Activated T-cell treated with anti-CD3 and anti-CD28 coated beads, Interleukin-2, amount 50 U/mL, for 72 hours (primary cell): ENCODE results near the gene TEX54. TPM values are rescaled to one million over a fixed set of nuclear protein-coding genes. Genes with fewer than 3 reads are reported as not detected.
"Not testable (repeated sequence)": the region's sequence is repeated elsewhere in the genome, so short reads cannot be mapped to it uniquely, and the experiment has no call there.

ENCODE experiments used
- ATAC-seq, 2 donors: fragments of 150-1000 bp; cut with Tn5 transposase; replicated peaks in 1 of 2; 2 replicates each; pipeline ENCODE4 v1.10.0; 2021; ENCODE audit warnings: moderate library complexity in 2 of 2, mild to moderate bottlenecking in 1 of 2
- DNase-seq, 2 donors: peaks; one replicate each; pipeline ENCODE4 v3.0.0; 2021 to 2022; ENCODE audit warnings: mixed read lengths in 1 of 2
- H3K27ac Mint-ChIP-seq: one replicate; pipeline ENCODE4 v1.8.0; 2022; ENCODE audit warnings: mild to moderate bottlenecking, moderate library complexity, mixed read lengths
- H3K27me3 Mint-ChIP-seq: one replicate; pipeline ENCODE4 v1.8.0; 2022; ENCODE audit warnings: low read depth, mixed read lengths
- H3K36me3 Mint-ChIP-seq, 2 donors: one replicate each; pipeline ENCODE4 v1.8.0; 2022; ENCODE audit warnings: mixed read lengths in 2 of 2, mild to moderate bottlenecking in 1 of 2; ENCODE audit not compliant: insufficient read depth in 2 of 2
- H3K4me1 Mint-ChIP-seq: one replicate; pipeline ENCODE4 v1.8.0; 2022; ENCODE audit warnings: low read depth, mixed read lengths
- H3K4me3 Mint-ChIP-seq, 2 donors: one replicate each; pipeline ENCODE4 v1.8.0; 2022; ENCODE audit warnings: mild to moderate bottlenecking in 2 of 2, mixed read lengths in 2 of 2, moderate library complexity in 2 of 2
- H3K9me3 Mint-ChIP-seq, 2 donors: one replicate each; pipeline ENCODE4 v1.8.0; 2022; ENCODE audit warnings: mixed read lengths in 2 of 2
- total RNA-seq, 2 donors: library from RNA; stranded (reverse); gene quantifications; one replicate each; pipeline ENCODE4 v1.2.3, GENCODE V29; 2022

TEX54 gene
- total RNA-seq, 2 donors from 2014 or later = 0.77 to 1.5 TPM

DNA sequence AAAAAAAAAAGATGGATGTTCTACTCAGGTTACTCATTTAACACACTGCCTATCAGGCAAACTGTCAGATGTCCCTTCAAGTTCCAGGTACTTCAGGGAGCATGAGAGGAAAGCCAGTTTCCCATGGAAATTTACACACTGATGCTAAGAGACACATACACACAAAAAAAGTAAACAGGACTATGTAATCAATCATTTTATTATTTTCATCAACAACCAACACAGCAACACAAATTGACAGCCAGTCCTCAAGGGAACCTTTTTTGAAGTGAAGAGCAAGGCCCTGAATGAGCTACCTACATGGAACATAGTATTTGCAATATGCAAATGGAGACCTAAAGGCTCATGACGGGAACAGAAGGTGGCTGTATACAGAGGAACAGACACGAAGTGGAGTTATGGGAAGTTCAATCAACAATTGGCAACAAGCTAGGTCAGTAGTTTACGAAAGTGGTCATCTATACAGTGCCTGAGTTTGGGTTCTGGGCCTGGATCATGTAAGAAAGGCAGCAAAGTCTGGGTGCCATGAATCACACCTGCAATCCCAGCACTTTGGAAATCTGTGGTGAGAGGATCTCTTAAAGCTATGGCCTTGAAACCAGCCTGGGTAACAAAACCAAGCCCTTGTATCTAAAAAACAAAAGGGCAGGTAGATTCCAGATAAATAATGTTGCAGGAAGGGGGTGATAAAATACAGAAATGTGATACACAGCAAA lies 19.3 kb upstream of the TEX54 start:
- no peaks in the 10 kb centered on the region for H3K27me3 Mint-ChIP-seq
- H3K4me1 Mint-ChIP-seq = peaks cover 44% of the 10 kb centered on the region
- no peaks in the 10 kb centered on the region for H3K9me3 Mint-ChIP-seq
- ATAC-seq (no peak), DNase-seq (no peak)
- peaks cover 38 to 40% of the 10 kb centered on the region in 2 donors for H3K36me3 Mint-ChIP-seq
- H3K4me3 Mint-ChIP-seq = peak overlapping the region; percentile 96 to 98
- H3K27ac Mint-ChIP-seq = peak overlapping the region; percentile 98

DNA sequence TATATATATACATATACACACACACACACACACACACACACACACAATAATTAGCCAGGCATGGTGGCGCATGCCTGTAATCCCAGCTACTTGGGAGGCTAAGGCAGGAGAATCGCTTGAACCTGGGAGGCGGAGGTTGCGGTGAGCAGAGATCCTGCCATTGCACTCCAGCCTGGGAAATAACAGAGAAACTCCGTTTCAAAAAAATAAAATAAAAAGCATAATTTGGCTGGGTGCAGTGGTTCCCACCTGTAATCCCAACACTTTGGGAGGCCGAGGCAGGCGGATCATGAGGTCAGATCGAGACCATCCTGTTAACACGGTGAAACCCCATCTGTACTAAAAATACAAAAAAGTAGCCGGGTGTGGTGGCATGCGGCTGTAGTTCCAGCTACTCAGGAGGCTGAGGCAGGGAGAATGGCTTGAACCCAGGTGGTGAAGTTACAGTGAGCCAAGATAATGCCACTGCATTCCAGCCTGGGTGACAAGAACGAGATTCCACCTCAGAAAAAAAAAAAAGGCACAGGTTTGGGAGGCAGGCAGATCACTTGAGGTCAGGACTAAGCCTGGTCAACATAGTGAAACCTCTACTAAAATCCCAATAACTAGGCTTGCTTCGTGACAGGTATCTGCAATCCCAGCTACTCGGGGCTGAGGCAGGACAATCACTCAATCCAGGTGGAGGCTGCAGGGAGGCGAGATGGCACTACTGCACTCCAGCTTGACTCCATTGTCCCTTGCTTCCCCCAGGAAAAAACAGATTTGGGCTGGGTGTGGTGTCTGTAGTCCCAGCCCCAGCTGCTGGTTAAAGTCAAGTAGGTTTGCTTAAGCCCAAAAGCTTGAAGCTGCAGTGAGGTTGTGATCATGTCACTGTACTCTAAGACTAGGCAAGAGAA lies 18.5 kb upstream of the TEX54 start:
- DNase-seq = peak in 1 of 2 donors; percentile 25
- no peaks in the 10 kb centered on the region for H3K9me3 Mint-ChIP-seq
- peak overlapping the region; percentile 96 to 98 for H3K4me3 Mint-ChIP-seq
- H3K27ac Mint-ChIP-seq = peak overlapping the region; percentile 98
- peak in 1 of 2 donors; percentile 1 for ATAC-seq
- H3K36me3 Mint-ChIP-seq = peaks cover 38 to 40% of the 10 kb centered on the region in 2 donors
- no peaks in the 10 kb centered on the region for H3K27me3 Mint-ChIP-seq
- peaks cover 40% of the 10 kb centered on the region for H3K4me1 Mint-ChIP-seq

DNA sequence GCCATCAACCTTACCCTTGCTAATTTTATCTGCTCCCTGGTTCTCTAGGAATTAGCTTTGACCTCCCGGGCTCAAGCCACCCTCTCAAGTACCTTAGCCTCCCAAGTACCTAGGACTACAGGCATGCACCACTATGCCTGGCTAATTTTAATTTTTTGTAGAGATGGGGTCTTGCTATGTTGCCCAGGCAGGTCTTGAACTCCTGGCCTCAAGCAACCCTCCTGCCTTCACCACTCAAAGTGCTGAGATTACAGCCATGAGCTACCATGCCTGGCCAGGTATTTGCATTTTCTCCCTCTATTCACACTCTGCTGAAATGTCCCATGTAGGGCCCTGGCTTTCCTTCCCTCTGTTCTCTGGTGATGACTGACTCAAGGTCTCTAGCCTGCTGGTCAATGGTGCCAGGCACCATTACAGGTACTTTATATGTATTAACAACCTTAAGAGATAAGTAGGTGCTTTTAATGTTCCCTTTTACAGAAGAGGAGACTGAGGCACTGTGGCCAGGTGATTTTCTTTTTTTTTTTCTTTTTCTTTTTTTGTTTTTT lies 15.2 kb upstream of the TEX54 start:
- DNase-seq (no peak), ATAC-seq (no peak)
- Mint-ChIP-seq H3K36me3 (peaks cover 11 to 12% of the 10 kb centered on the region in 2 donors), H3K27me3 (no peaks in the 10 kb centered on the region), H3K4me1 (peaks cover 33% of the 10 kb centered on the region), H3K4me3 (no peak overlapping the region), H3K27ac (no peak overlapping the region), H3K9me3 (no peaks in the 10 kb centered on the region)

DNA sequence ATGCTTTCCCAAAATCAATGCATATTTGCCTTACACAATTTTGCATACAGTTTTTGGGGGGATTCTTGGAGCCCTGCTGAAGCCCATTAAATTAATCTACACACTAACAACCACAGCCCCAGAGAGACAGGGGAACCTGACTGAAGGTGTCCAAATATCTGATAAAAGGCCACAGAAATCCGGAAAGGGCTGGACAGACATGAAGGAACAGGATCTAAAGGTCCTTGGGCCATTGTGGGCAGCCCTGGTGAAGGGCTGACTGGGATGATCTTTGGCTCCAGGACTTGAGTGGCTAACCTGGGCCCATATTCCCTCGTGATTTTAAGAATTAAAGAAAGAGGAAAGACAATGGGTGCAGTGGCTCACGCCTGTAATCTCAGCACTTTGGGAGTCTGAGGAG lies 13.5 kb upstream of the TEX54 start:
- DNase-seq (no peak), ATAC-seq (no peak)
- Mint-ChIP-seq H3K27me3 (no peaks in the 10 kb centered on the region), H3K4me3 (no peak overlapping the region), H3K27ac (no peak overlapping the region), H3K9me3 (no peaks in the 10 kb centered on the region), H3K36me3 (no peaks in the 10 kb centered on the region), H3K4me1 (peaks cover 18% of the 10 kb centered on the region)

DNA sequence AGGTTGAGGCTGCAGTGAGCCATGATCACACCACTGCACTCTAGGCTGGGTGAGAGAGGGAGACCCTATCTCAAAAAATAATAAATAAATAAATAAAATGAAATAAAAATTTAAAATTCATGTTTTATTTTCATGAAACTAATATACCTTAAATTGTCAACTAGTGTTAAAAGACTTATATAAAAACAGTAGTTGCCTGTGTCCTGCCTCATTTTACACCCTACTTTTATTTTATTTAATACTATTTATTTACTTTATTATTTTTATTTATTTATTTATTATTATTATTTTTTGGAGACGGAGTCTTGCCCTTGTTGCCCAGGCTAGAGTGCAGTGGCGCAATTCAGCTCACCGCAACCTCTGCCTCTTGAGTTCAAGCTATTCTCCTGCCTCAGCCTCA lies 11.5 kb upstream of the TEX54 start:
- H3K36me3 Mint-ChIP-seq = peaks cover 4% of the 10 kb centered on the region in 2 donors
- no peaks in the 10 kb centered on the region for H3K9me3 Mint-ChIP-seq
- DNase-seq (no peak), ATAC-seq (no peak)
- peaks cover 26% of the 10 kb centered on the region for H3K4me1 Mint-ChIP-seq
- H3K27ac Mint-ChIP-seq = no peak overlapping the region
- no peaks in the 10 kb centered on the region for H3K27me3 Mint-ChIP-seq
- H3K4me3 Mint-ChIP-seq = no peak overlapping the region

DNA sequence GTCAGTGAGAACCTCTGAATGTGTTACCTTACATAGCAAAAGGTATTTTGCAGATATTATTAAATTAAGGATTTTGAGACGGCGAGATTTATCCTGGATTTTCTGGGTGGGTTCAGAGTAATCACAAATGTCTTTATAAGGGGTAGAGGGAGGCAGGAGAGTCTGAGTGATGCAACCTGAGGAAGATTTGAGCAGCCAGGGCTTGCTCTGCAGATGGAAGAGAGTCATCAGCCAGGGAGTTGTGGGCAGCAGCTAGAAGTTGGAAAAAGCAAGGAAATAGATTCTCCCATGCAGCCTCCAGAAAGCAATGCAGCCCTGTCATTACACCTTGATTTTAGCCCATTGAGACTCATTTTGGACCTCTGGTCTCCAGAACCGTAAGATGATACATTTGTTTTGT lies 10.8 kb upstream of the TEX54 start:
- no peak for DNase-seq
- Mint-ChIP-seq H3K27me3 (no peaks in the 10 kb centered on the region), H3K4me3 (peak overlapping the region in 1 of 2 donors; percentile 27), H3K9me3 (no peaks in the 10 kb centered on the region), H3K36me3 (peaks cover 4% of the 10 kb centered on the region in 2 donors), H3K27ac (no peak overlapping the region), H3K4me1 (peaks cover 29% of the 10 kb centered on the region)
- ATAC-seq = no peak

DNA sequence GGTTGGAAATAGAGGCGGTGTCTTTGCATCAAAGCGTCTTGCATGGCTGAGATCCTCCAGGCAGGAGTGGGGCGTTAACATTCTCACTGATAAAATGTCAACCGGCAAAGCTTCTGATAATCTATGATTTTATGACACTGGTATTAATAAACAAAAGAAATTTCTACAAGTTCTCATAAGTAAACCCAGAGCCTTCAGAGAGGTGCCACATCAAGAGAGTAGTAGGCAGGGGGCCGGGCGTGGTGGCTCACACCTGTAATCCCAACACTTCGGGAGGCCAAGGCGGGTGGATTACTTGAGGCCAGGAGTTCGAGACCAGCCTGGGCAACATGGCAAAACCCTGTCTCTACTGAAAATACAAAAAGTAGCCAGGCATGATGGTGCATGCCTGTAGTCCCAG lies 10.2 kb upstream of the TEX54 start:
- DNase-seq, H3K4me3 Mint-ChIP-seq, H3K36me3 Mint-ChIP-seq, ATAC-seq, H3K9me3 Mint-ChIP-seq, H3K27ac Mint-ChIP-seq, H3K27me3 Mint-ChIP-seq: not testable (repeated sequence)
- peaks cover 30% of the 10 kb centered on the region for H3K4me1 Mint-ChIP-seq

DNA sequence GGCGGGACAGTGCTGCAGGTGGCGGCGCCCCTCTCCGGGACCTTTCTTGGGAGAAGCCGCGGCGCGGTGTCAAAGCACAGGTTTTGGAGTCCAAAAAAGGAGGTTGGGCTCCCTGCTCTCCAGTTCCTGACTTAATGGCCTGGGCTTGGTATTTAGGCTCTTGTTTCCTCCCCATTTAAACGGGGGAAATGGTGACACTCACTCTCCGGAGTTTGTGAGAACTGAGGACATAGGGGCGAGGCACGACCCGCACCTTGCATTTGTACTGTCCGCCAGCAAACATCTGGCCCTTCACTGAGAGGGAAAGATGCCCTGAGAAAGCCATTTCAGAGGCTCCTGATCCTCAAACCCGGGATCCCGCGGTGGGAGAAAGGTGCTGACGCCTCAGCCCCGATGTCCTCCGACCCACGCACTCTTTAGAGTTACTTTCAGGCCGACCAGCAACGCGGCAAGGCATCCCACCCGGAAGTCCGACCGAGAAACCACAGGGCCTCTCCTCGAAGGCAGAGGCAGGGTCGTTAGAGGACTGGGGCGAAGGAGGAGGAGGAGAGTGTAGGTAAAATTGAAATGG lies 9.6 kb upstream of the TEX54 start:
- H3K27me3 Mint-ChIP-seq = no peaks in the 10 kb centered on the region
- DNase-seq = peak; percentile 57 to 68
- peaks cover 36% of the 10 kb centered on the region for H3K4me1 Mint-ChIP-seq
- H3K9me3 Mint-ChIP-seq = no peaks in the 10 kb centered on the region
- no peak for ATAC-seq
- H3K4me3 Mint-ChIP-seq = no peak overlapping the region
- H3K36me3 Mint-ChIP-seq = peaks cover 7 to 9% of the 10 kb centered on the region in 2 donors
- H3K27ac Mint-ChIP-seq = no peak overlapping the region

DNA sequence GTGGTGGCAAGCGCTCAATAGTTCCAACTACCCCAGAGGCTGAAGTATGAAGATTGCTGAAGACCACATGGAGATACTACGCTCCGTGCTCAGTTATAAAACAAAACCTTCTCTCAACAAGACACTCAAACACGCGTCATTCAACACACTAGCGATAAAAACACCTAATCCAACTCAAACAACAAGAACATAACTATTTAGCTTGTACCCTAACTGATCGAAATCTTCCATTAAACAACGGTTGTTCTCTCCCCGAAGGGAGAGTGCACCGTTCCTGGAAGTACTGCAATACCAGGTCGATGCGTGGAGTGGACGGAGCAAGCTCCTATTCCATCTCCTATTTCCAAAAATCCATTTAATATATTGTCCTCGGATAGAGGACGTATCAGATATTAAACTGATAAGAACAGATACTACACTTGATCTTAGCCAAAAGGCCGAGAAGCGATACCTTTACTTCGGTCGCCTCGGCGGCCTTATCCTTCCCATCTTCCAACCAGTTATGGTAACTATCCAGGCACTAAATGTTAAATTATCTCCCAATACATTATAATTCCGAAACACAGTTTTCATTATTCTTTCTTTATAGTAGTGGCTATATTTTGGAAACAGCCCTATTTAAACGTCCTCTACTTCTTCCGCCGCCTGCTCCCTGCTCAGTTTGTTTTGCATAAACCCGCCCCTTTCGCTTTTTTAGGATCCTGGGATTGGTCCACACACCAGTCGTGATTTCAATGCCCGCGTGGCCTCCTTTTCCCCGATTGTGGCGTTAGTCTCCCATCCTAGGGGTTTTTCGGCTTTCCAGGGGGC lies 8.9 kb upstream of the TEX54 start:
- Mint-ChIP-seq H3K4me3 (no peak overlapping the region), H3K9me3 (no peaks in the 10 kb centered on the region), H3K4me1 (peaks cover 40% of the 10 kb centered on the region), H3K27me3 (no peaks in the 10 kb centered on the region), H3K27ac (no peak overlapping the region), H3K36me3 (peaks cover 7 to 11% of the 10 kb centered on the region in 2 donors)
- peak; percentile 83 to 87 for DNase-seq
- ATAC-seq = peak; percentile 74 to 77

DNA sequence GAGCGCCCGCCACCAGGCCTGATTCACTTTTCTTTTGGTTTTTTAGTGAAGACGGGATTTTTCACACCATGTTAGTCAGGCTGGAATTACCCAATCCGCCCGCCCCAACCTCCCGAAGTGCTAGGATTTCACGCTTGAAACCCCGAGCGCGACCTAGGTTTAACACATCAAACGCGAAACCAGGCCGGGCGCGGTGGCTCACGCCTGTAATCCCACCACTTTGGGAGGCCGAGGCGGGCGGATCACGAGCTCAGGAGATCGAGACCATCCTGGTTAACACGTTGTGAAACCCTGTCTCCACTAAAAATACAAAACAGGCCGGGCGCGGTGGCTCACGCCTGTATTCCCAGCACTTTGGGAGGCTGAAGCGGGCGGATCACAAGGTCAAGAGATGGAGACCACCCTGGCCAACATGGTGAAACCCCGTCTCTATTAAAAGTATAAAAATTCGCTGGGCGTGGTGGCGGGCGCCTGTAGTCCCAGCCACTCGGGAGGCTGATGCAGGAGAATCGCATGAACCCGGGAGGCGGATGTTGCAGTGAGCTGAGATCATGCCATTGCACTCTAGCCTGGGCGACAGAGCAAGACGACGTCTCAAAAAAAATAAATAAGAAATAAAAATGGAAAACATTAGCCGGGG lies 8.2 kb upstream of the TEX54 start:
- not testable (repeated sequence) for H3K27ac Mint-ChIP-seq, H3K4me3 Mint-ChIP-seq, H3K9me3 Mint-ChIP-seq, H3K27me3 Mint-ChIP-seq
- H3K36me3 Mint-ChIP-seq = peaks cover 7 to 11% of the 10 kb centered on the region in 2 donors
- peaks cover 42% of the 10 kb centered on the region for H3K4me1 Mint-ChIP-seq
- ATAC-seq (peak; percentile 43 to 52), DNase-seq (peak; percentile 92 to 96)

DNA sequence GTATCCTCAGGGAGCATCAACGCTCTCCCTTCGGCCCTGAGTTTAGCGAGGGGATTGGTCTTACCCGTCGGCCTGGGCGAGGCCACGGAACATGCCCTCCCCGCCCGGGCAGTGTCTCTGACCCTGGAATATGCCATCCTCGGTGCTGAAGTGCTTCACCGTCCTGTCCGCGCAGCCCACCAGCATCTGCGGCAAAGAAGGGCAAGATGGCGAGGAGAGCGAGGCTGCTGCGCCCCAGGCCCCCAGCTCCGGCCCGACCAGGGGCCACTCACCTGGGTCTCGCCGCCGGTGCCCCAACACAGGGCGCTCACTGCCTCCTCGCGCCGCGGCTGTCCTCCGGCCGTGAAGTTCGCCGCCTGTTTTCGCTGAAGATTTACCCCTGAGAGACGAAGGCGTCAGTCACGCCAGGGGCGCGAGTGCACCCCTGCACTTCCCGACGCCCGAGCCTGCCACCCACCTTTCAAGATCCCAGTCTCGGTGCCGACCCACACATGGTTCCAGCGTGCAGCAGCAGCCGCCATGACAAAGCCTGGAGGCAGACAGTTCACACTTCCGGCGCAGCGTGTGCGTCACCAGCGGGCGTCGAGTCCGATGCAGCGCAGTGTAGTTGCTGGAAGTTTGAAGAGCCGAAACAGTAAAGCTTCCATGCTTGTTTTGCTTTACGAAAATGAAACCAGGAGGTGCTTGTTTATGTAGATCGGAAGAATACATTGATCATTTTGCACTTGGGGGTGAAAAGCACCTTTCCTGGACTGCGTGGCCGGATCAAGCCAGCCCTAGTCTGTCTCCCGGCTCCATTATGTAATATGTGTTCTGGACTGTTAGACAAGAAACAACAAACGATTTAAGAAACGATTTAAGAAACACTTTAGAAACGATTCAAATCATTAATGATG lies 6.7 kb upstream of the TEX54 start, which contains the start of gene WDR74:
WDR74 (minus strand) TSS at position 541 of the 896 bp plus-strand sequence; CDS start at position 521, 20 bp downstream.
- H3K27ac Mint-ChIP-seq = no peak within 1 kb of the TSS
- DNase-seq = peak; percentile 89 to 90
- peaks cover 10 to 15% of the 10 kb centered on the region in 2 donors for H3K36me3 Mint-ChIP-seq
- no peaks in the 10 kb centered on the region for H3K9me3 Mint-ChIP-seq
- ATAC-seq = peak; percentile 28 to 33
- H3K4me3 Mint-ChIP-seq = no peak within 1 kb of the TSS
- no peaks in the 10 kb centered on the region for H3K27me3 Mint-ChIP-seq
- peaks cover 49% of the 10 kb centered on the region for H3K4me1 Mint-ChIP-seq
